Psoas muscle (tissue), 8 donors: Measurements from ENCODE around the gene SPINK5. TPM values are rescaled to one million over a fixed set of nuclear protein-coding genes. Genes with fewer than 3 reads are reported as not detected.

Experiments used
- ATAC-seq, 4 donors: fragments of 200-7000 bp; cut with Tn5 transposase; one replicate each; pipeline ENCODE4 v1.9.1; 2020; ENCODE audit warnings: moderate library complexity in 3 of 4, mild to moderate bottlenecking in 2 of 4
- DNase-seq, 2 donors: peaks; one replicate each; pipeline ENCODE4 v3.0.0-alpha.2; 2020
- H3K27ac ChIP-seq: fragments of 200-600 bp; one replicate; pipeline ENCODE4 v1.8.0; 2022
- H3K27me3 ChIP-seq, 3 donors: fragments of 200-600 bp in 1 of 3; one replicate each; pipeline versions ENCODE4 v1.6.1 to v1.8.0; 2013 to 2022; ENCODE audit warnings: low read length in 2 of 3, mild to moderate bottlenecking in 2 of 3, moderate library complexity in 1 of 3; ENCODE audit not compliant: insufficient read depth in 3 of 3
- H3K36me3 ChIP-seq, 2 donors: fragments of 200-600 bp in 1 of 2; one replicate each; pipeline versions ENCODE4 v1.6.1 to v1.8.0; 2013 to 2022; ENCODE audit warnings: low read depth in 1 of 2, mild to moderate bottlenecking in 1 of 2, moderate library complexity in 1 of 2; ENCODE audit not compliant: insufficient read depth in 1 of 2
- H3K4me1 ChIP-seq: fragments of 200-600 bp; one replicate; pipeline ENCODE4 v1.8.0; 2022
- H3K4me3 ChIP-seq: fragments of 200-600 bp; one replicate; pipeline ENCODE4 v1.8.0; 2022; ENCODE audit warnings: mild to moderate bottlenecking
- H3K9me3 ChIP-seq: fragments of 200-600 bp; one replicate; pipeline ENCODE4 v1.8.0; 2022
- CTCF ChIP-seq: fragments of 200-600 bp; IDR thresholded peaks from one replicate; pipeline ENCODE4 v1.8.0; 2022; ENCODE audit warnings: antibody characterized with exemption
- WGBS, 3 donors: extraction: QIAGEN DNeasy Blood & Tissue Kit; methylation state at CpG; one replicate each; pipeline versions ENCODE4 v1.1.6 to v1.1.7; 2013; 5-methylcytosine and 5-hydroxymethylcytosine counted together
- intact Hi-C, 2 donors: fragments of 100-400 bp; cut with DNase I; formaldehyde crosslinking; loops; one replicate each; pipeline versions ENCODE4 v1.11.0 to v1.14.2; 2022
- polyA plus RNA-seq, 3 donors: library from polyadenylated mRNA; stranded (reverse); fragments of 200-250 nt; gene quantifications; one replicate each; pipeline ENCODE4 v1.2.3, GENCODE V29; 2013
- total RNA-seq, 4 donors: library from RNA; stranded (reverse); fragmentation: NEBNext Ultra II Directional in 2 of 4; extraction: Animal tissue kit (Norgen Biotek cat#: 25700) in 2 of 4; gene quantifications; one replicate each; pipeline versions ENCODE4 v1.2.1 to v1.2.4, GENCODE V29; 2021 to 2023
- donor health status: healthy with polysubstance abuse.
- donor health status: DM: no; HTN: no; CAD: no; lungs with moderate emphysema.
- donor health status: Bipolar disorder and iron deficiency.
- donor health status: healthy.
- donor health status: DM: yes; HTN: yes; CAD: no.
- donor health status: DM: no; HTN: no; CAD: no.
- donor health status: DM: no; HTN: no; CAD: no.
- donor health status: DM: yes; HTN: yes; CAD: no.

The SPINK5 gene
- total and polyA plus RNA-seq, 7 donors = 0.05 to 0.90 (median 0.29) TPM; not detected in 1

DNA sequence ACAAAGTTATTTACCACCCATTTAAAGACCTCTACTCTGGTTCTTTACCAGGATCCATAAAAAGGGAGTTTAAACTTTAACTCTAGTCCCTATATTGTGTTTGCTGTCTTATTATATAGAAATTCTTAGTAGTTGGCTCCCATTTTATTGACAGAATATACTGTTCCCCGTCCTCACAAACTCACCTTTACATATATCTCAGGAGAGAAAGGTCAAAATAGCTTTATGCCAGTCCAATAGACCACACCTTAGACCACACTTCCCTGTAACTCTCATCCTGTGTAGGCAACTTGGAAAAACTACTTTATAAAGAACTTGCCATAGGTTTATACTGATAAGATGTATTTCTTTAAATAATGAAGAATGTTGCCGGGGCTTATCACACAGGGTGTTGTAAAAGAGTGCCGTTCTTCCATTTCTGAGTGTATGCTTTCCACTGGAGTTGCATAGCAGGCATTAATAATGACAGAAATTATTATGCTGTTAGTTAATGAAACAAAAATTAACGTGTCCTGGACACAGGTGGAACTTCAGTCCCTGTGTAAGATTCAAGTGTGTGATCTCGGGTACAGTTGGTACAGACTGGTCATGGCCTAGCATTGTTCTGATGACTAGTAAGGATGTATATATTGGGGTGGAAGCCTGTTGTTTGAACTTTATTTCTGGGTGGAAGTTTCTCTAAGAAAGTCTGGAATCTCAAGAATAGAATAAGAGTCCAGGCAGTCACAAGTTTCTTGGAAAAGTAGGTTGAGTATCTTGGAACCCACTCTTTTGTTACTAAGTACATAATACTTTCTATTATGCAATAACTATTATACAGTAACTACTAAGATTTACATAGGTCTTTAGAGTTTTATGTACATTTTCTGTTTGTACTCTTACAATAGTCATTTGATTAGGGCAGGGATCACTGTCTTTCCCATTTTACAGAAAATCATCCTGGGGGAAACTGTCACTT is 71.6 kb downstream of the SPINK5 start:
- DNase-seq (no peak), ATAC-seq (no peak)
- intact Hi-C loops = no loop called here
- TF ChIP-seq CTCF = no peak
- no peak overlapping the region for H3K4me3 ChIP-seq
- WGBS, 3 donors = 79 to 83% (median 80%) methylated on average over 5 of the region's 5 CpGs
- H3K27me3 ChIP-seq = no peaks in the 10 kb centered on the region
- no peaks in the 10 kb centered on the region for H3K36me3 ChIP-seq
- H3K4me1 ChIP-seq = no peaks in the 10 kb centered on the region
- no peak overlapping the region for H3K27ac ChIP-seq
- no peaks in the 10 kb centered on the region for H3K9me3 ChIP-seq

GRCh38 chr5:148140846-148141245 is 77.1 kb downstream of the SPINK5 start:
- intact Hi-C loops = no loop called here
- Histone ChIP-seq H3K27ac (no peak overlapping the region), H3K27me3 (no peaks in the 10 kb centered on the region), H3K4me3 (no peak overlapping the region), H3K36me3 (no peaks in the 10 kb centered on the region), H3K4me1 (no peaks in the 10 kb centered on the region), H3K9me3 (no peaks in the 10 kb centered on the region)
- no peak for DNase-seq
- no peak for ATAC-seq
- no peak for TF ChIP-seq CTCF
- 62 to 93% (median 93%) methylated on average over 3 of the region's 3 CpGs for WGBS, 3 donors

GRCh38 chr5:148141645-148142044 is 77.9 kb downstream of the SPINK5 start:
- whole genome bisulfite sequencing, 3 donors = 73 to 74% (median 74%) methylated on average over 2 of the region's 2 CpGs
- H3K4me1 ChIP-seq = no peaks in the 10 kb centered on the region
- no peak for TF ChIP-seq CTCF
- no peaks in the 10 kb centered on the region for H3K9me3 ChIP-seq
- intact Hi-C loops = no loop called here
- no peak overlapping the region for H3K27ac ChIP-seq
- H3K4me3 ChIP-seq = no peak overlapping the region
- ATAC-seq (no peak), DNase-seq (no peak)
- H3K27me3 ChIP-seq = no peaks in the 10 kb centered on the region
- H3K36me3 ChIP-seq = no peaks in the 10 kb centered on the region

DNA sequence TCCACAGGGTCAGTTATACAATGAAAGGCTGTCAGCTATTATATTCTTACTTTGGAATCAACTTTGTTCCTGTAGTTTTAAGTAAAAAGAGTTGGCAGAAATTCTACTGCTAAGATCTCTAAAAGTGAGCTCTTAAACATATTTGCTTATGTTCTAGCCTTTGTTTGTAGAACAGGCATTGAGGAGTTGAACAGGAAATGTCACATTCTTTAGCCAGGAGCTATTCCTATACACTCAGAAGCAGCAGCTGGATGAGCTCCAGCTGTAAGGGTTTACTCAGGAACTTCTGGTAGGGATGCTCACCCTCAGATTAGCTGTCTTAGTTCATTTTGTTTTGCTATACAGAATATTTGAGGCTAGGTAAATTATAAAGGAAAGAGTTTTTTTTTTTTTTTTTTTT is 82.1 kb downstream of the SPINK5 start:
- no peak overlapping the region for H3K27ac ChIP-seq
- intact Hi-C loops = no loop called here
- H3K36me3 ChIP-seq = no peaks in the 10 kb centered on the region
- DNase-seq (no peak), ATAC-seq (no peak)
- H3K27me3 ChIP-seq = no peaks in the 10 kb centered on the region
- no peaks in the 10 kb centered on the region for H3K9me3 ChIP-seq
- H3K4me1 ChIP-seq = no peaks in the 10 kb centered on the region
- H3K4me3 ChIP-seq = no peak overlapping the region
- TF ChIP-seq CTCF = no peak
